Smooth muscle cell (in vitro differentiated cells): ENCODE data around the gene TXNRD2. TPM values are rescaled to one million over a fixed set of nuclear protein-coding genes. Genes with fewer than 3 reads are reported as not detected.
"Not testable (repeated sequence)": the region's sequence is repeated elsewhere in the genome, so short reads cannot be mapped to it uniquely, and the experiment has no call there.

Experiments
- DNase-seq: peaks from one replicate; lab custom pipeline; 2025; ENCODE audit not compliant: unreplicated experiment; lab: John Stamatoyannopoulos, UW
- H2AFZ ChIP-seq: fragments of 200-600 bp; sonication (generic); 2 replicates; pipeline ENCODE4 v1.6.0; 2016; ENCODE audit warnings: antibody characterized with exemption, low read depth, mild to moderate bottlenecking
- H3F3A ChIP-seq: fragments of 200-600 bp; sonication (generic); 2 replicates; pipeline ENCODE4 v1.6.0; 2017; ENCODE audit warnings: antibody characterized with exemption, low read depth
- H3K27ac ChIP-seq: fragments of 200-600 bp; sonication (generic); 2 replicates; pipeline ENCODE4 v1.5.1; 2016; ENCODE audit warnings: low read depth, mild to moderate bottlenecking
- H3K27me3 ChIP-seq: fragments of 200-600 bp; sonication (generic); 2 replicates; pipeline ENCODE4 v1.6.1; 2016; ENCODE audit warnings: low read depth, mild to moderate bottlenecking
- H3K36me3 ChIP-seq: fragments of 200-600 bp; sonication (generic); 2 replicates; pipeline ENCODE4 v1.5.1; 2016; ENCODE audit warnings: low read depth
- H3K4me1 ChIP-seq: fragments of 200-600 bp; sonication (generic); 2 replicates; pipeline ENCODE4 v1.5.1; 2016; ENCODE audit warnings: low read depth
- H3K4me2 ChIP-seq: fragments of 200-600 bp; sonication (generic); 2 replicates; pipeline ENCODE4 v1.6.0; 2016; ENCODE audit warnings: mild to moderate bottlenecking
- H3K4me3 ChIP-seq: fragments of 200-600 bp; sonication (generic); 2 replicates; pipeline ENCODE4 v1.5.1; 2016; ENCODE audit warnings: mild to moderate bottlenecking
- H3K79me2 ChIP-seq: fragments of 200-600 bp; sonication (generic); 2 replicates; pipeline ENCODE4 v1.6.0; 2016; ENCODE audit warnings: low read depth, mild to moderate bottlenecking
- H3K9ac ChIP-seq: fragments of 200-600 bp; sonication (generic); 2 replicates; pipeline ENCODE4 v1.6.0; 2016; ENCODE audit warnings: low read depth
- H3K9me3 ChIP-seq: fragments of 200-600 bp; sonication (generic); replicated peaks from 2 replicates; pipeline ENCODE4 v1.5.1; 2016; ENCODE audit warnings: low read depth
- H4K20me1 ChIP-seq: fragments of 200-600 bp; sonication (generic); 2 replicates; pipeline ENCODE4 v1.6.0; 2016; ENCODE audit warnings: low read depth
- WGBS: methylation state at CpG from one replicate; pipeline ENCODE4 v1.1.7; 2016; ENCODE audit warnings: low lambda C conversion rate; 5-methylcytosine and 5-hydroxymethylcytosine counted together
- polyA plus RNA-seq: library from polyadenylated mRNA; unstranded; fragments of >200 nt; fragmentation: Nextera tagmentation; extraction: Ambion mirVana; gene quantifications from 2 replicates; pipeline ENCODE4 v1.2.1, GENCODE V29; 2016
- total RNA-seq: library from RNA; depleted of rRNA; stranded (reverse); fragments of >200 nt; gene quantifications from 2 replicates; pipeline ENCODE4 v1.2.3, GENCODE V29; 2014
- TF ChIP-seq, protein P1 (sequence below): fragments of 200-600 bp; sonication (generic); IDR thresholded peaks from 2 replicates; pipeline ENCODE4 v1.5.1; 2017; ENCODE audit warnings: borderline replicate concordance, mild to moderate bottlenecking, antibody characterized with exemption; ENCODE audit not compliant: insufficient read depth, poor library complexity, severe bottlenecking

The TXNRD2 gene
- total and polyA plus RNA-seq, 2 experiments from 2014 or later, result 3.2 TPM; not detected in 1

- no peaks in the 10 kb centered on the region for H3K79me2 ChIP-seq
- TF ChIP-seq, protein P1, sequence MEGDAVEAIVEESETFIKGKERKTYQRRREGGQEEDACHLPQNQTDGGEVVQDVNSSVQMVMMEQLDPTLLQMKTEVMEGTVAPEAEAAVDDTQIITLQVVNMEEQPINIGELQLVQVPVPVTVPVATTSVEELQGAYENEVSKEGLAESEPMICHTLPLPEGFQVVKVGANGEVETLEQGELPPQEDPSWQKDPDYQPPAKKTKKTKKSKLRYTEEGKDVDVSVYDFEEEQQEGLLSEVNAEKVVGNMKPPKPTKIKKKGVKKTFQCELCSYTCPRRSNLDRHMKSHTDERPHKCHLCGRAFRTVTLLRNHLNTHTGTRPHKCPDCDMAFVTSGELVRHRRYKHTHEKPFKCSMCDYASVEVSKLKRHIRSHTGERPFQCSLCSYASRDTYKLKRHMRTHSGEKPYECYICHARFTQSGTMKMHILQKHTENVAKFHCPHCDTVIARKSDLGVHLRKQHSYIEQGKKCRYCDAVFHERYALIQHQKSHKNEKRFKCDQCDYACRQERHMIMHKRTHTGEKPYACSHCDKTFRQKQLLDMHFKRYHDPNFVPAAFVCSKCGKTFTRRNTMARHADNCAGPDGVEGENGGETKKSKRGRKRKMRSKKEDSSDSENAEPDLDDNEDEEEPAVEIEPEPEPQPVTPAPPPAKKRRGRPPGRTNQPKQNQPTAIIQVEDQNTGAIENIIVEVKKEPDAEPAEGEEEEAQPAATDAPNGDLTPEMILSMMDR, result no peak
- no peak overlapping the region for H3K9ac ChIP-seq
- no peaks in the 10 kb centered on the region for H3K36me3 ChIP-seq
- WGBS, result 90% methylated on average over 4 of the region's 4 CpGs
- no peaks in the 10 kb centered on the region for H3K9me3 ChIP-seq
- no peak overlapping the region for H3K27ac ChIP-seq
- no peaks in the 10 kb centered on the region for H3K4me1 ChIP-seq
- no peak overlapping the region for H2AFZ ChIP-seq
- H3K4me2 ChIP-seq, result no peak overlapping the region
- no peaks in the 10 kb centered on the region for H3F3A ChIP-seq
- no peaks in the 10 kb centered on the region for H3K27me3 ChIP-seq
- peaks cover 7% of the 10 kb centered on the region for H4K20me1 ChIP-seq
- no peak overlapping the region for H3K4me3 ChIP-seq
- DNase-seq, result no peak
These were observed 101.6 kb downstream of the TXNRD2 start for GRCh38 chr22:19840059-19840458.

- no peaks in the 10 kb centered on the region for H3K36me3 ChIP-seq
- WGBS, result 94% methylated on average over 6 of the region's 6 CpGs
- TF ChIP-seq, protein P1, result no peak
- peaks cover 7% of the 10 kb centered on the region for H4K20me1 ChIP-seq
- H3K4me2 ChIP-seq, result no peak overlapping the region
- no peaks in the 10 kb centered on the region for H3F3A ChIP-seq
- no peak overlapping the region for H3K27ac ChIP-seq
- no peaks in the 10 kb centered on the region for H3K9me3 ChIP-seq
- H3K79me2 ChIP-seq, result no peaks in the 10 kb centered on the region
- no peak overlapping the region for H2AFZ ChIP-seq
- H3K4me1 ChIP-seq, result no peaks in the 10 kb centered on the region
- H3K9ac ChIP-seq, result no peak overlapping the region
- no peak for DNase-seq
- no peaks in the 10 kb centered on the region for H3K27me3 ChIP-seq
- H3K4me3 ChIP-seq, result no peak overlapping the region
These were observed 103.7 kb downstream of the TXNRD2 start for GRCh38 chr22:19837915-19838314.

DNA sequence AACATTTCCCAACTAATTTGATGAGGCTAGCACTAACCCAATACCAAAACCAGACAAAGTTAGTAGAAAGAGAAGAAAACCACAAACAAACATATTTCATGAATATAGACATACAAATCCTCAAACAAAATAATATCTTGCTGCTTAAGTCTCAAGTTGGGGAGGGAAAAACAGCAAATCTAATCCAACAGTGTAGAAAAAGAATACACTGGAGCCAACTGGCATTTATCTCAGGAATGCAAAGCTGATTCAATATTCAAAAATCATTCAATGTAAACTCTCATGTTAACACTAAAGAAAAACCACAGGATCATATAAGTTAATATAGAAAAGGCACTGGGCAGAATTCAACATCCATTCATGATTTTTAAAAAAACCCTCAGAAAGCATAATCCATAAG lies 105.1 kb downstream of the TXNRD2 start:
- no peaks in the 10 kb centered on the region for H3K27me3 ChIP-seq
- no peak overlapping the region for H3K4me3 ChIP-seq
- H3K4me2 ChIP-seq, result no peak overlapping the region
- TF ChIP-seq, protein P1, result no peak
- no peak overlapping the region for H3K27ac ChIP-seq
- no peaks in the 10 kb centered on the region for H3K4me1 ChIP-seq
- H4K20me1 ChIP-seq, result peaks cover 4% of the 10 kb centered on the region
- H3F3A ChIP-seq, result no peaks in the 10 kb centered on the region
- H3K36me3 ChIP-seq, result no peaks in the 10 kb centered on the region
- DNase-seq, result no peak
- no peaks in the 10 kb centered on the region for H3K9me3 ChIP-seq
- H3K79me2 ChIP-seq, result no peaks in the 10 kb centered on the region
- H3K9ac ChIP-seq, result no peak overlapping the region
- H2AFZ ChIP-seq, result no peak overlapping the region

DNA sequence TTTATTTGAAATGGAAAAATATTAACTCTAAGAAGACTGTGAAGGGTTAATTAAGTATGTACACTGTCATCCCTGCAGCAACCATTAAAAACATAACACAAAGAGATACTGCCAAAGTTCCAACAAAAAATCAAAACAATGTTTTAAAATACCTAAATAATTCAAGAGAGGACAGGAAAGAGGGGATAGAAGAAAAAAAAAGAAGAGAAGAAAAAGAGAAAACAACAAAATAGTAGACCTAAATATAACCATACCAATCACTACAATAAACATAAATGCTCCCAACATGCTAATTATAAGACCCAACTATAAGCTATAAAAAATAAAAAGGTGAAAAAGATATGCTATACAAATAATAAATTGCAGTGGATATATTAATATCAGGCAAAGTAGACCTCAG lies 107.0 kb downstream of the TXNRD2 start:
- no peak overlapping the region for H3K4me3 ChIP-seq
- no peaks in the 10 kb centered on the region for H3K36me3 ChIP-seq
- no peaks in the 10 kb centered on the region for H3K27me3 ChIP-seq
- no peak overlapping the region for H3K27ac ChIP-seq
- H4K20me1 ChIP-seq, result peaks cover 7% of the 10 kb centered on the region
- no peak for DNase-seq
- no peaks in the 10 kb centered on the region for H3K4me1 ChIP-seq
- no peaks in the 10 kb centered on the region for H3K9me3 ChIP-seq
- H2AFZ ChIP-seq, result no peak overlapping the region
- H3K9ac ChIP-seq, result no peak overlapping the region
- TF ChIP-seq, protein P1, result no peak
- no peak overlapping the region for H3K4me2 ChIP-seq
- H3K79me2 ChIP-seq, result no peaks in the 10 kb centered on the region
- no peaks in the 10 kb centered on the region for H3F3A ChIP-seq

GRCh38 chr22:19833327-19833726 lies 108.3 kb downstream of the TXNRD2 start:
- H4K20me1 ChIP-seq, DNase-seq, H3K27me3 ChIP-seq, H3K4me2 ChIP-seq, H3K36me3 ChIP-seq, H3K27ac ChIP-seq, H3K9me3 ChIP-seq, H2AFZ ChIP-seq, H3F3A ChIP-seq, H3K9ac ChIP-seq, H3K4me1 ChIP-seq, H3K79me2 ChIP-seq, H3K4me3 ChIP-seq: not testable (repeated sequence)
- 97% methylated on average over 9 of the region's 9 CpGs for WGBS
